Hepatocyte (in vitro differentiated cells): Measurements from ENCODE around the gene HEXD. TPM values are rescaled to one million over a fixed set of nuclear protein-coding genes. Genes with fewer than 3 reads are reported as not detected.

ENCODE experiments used
- DNase-seq: peaks from one replicate; pipeline ENCODE4 v3.0.0-alpha.2; 2016; ENCODE audit warnings: low spot score
- H2AFZ ChIP-seq: fragments of 200-600 bp; sonication (generic); 2 replicates; pipeline ENCODE4 v1.6.0; 2016; ENCODE audit warnings: antibody characterized with exemption, mild to moderate bottlenecking
- H3K27ac ChIP-seq: fragments of 200-600 bp; sonication (generic); 2 replicates; pipeline ENCODE4 v1.5.1; 2016; ENCODE audit warnings: mild to moderate bottlenecking
- H3K27me3 ChIP-seq: fragments of 200-600 bp; sonication (generic); 2 replicates; pipeline ENCODE4 v1.6.1; 2016
- H3K36me3 ChIP-seq: fragments of 200-600 bp; sonication (generic); replicated peaks from 2 replicates; pipeline ENCODE4 v1.5.1; 2016; ENCODE audit warnings: low read depth; ENCODE audit not compliant: insufficient read depth
- H3K4me1 ChIP-seq: fragments of 200-600 bp; sonication (generic); 2 replicates; pipeline ENCODE4 v1.5.1; 2016; ENCODE audit warnings: mild to moderate bottlenecking, moderate library complexity; ENCODE audit not compliant: insufficient read depth
- H3K4me2 ChIP-seq: fragments of 200-600 bp; sonication (generic); 2 replicates; pipeline ENCODE4 v1.6.0; 2016
- H3K4me3 ChIP-seq: fragments of 200-600 bp; sonication (generic); 2 replicates; pipeline ENCODE4 v1.5.1; 2016; ENCODE audit warnings: mild to moderate bottlenecking
- H3K79me2 ChIP-seq: fragments of 200-600 bp; sonication (generic); 2 replicates; pipeline ENCODE4 v1.6.0; 2017; ENCODE audit warnings: mild to moderate bottlenecking
- H3K9me2 ChIP-seq: fragments of 200-600 bp; sonication (generic); replicated peaks from 2 replicates; pipeline ENCODE4 v1.6.0; 2017; ENCODE audit warnings: mild to moderate bottlenecking; ENCODE audit not compliant: insufficient read depth
- H3K9me3 ChIP-seq: fragments of 200-600 bp; sonication (generic); 2 replicates; pipeline ENCODE4 v1.5.1; 2016; ENCODE audit warnings: low read depth, mild to moderate bottlenecking
- H4K20me1 ChIP-seq: fragments of 200-600 bp; sonication (generic); 2 replicates; pipeline ENCODE4 v1.6.0; 2016; ENCODE audit warnings: mild to moderate bottlenecking; ENCODE audit not compliant: insufficient read depth, poor library complexity, severe bottlenecking
- EZH2 ChIP-seq: fragments of 200-600 bp; sonication (generic); IDR thresholded peaks from 2 replicates; pipeline ENCODE4 v1.6.1; 2016; ENCODE audit warnings: antibody characterized with exemption, mild to moderate bottlenecking, borderline replicate concordance
- EZH2phosphoT487 ChIP-seq: fragments of 200-600 bp; sonication (generic); IDR thresholded peaks from one replicate; pipeline ENCODE4 v1.6.1; 2018; ENCODE audit warnings: antibody characterized with exemption, mild to moderate bottlenecking, low read depth, moderate library complexity; ENCODE audit not compliant: unreplicated experiment, severe bottlenecking
- WGBS: methylation state at CpG from one replicate; pipeline ENCODE4 v1.1.6; 2016; ENCODE audit warnings: low lambda C conversion rate; ENCODE audit errors: missing lambda C conversion rate; 5-methylcytosine and 5-hydroxymethylcytosine counted together
- polyA plus RNA-seq: library from polyadenylated mRNA; unstranded; fragments of >200 nt; fragmentation: Nextera tagmentation; extraction: Ambion mirVana; gene quantifications from 2 replicates; pipeline ENCODE4 v1.2.1, GENCODE V29; 2016
- total RNA-seq: library from RNA; depleted of rRNA; stranded (reverse); fragments of >200 nt; gene quantifications from 2 replicates; pipeline ENCODE4 v1.2.3, GENCODE V29; 2014
- TF ChIP-seq, protein P1 (sequence below): fragments of 200-600 bp; sonication (generic); IDR thresholded peaks from 2 replicates; pipeline ENCODE4 v1.5.1; 2016; ENCODE audit warnings: antibody characterized with exemption, mild to moderate bottlenecking; ENCODE audit not compliant: poor library complexity

The HEXD gene
- total and polyA plus RNA-seq, 2 experiments from 2014 or later, result 32.6 to 46.0 TPM

DNA sequence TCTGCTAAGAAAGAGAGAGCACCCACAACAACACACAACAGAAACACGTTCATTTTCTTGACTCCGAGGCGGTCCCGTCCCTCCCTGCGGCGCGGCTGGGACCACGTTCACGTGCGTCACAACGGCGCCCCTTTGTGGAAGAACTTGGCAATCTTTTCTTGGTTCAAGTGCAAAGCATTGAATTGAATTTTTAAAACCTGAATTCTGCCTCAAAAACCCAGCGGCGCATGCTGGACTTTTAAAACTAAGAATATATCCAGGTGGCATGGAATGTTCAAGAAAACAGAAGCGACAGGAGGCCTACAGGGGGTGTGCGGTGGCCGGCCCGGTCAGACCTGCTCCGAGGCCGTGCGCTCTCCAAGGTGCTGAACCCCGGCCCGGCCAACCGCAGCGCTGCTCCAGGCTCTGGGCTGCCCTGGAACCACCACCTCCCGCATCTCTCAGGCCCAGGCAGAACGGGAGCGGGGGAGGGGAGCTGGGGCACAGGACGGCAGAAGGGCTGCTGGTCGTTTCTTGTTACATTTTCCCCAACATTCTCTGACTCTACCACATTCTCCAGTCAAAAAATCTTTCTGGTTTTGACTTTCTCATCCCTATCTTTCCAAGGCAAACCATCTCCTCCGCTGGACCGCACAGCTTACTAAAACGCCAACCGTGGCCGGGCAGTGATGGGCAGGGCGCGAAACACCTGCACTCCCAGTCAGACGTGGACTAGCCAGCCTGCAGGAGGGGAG lies 3.4 kb upstream of the HEXD start:
- TF ChIP-seq, protein P1, sequence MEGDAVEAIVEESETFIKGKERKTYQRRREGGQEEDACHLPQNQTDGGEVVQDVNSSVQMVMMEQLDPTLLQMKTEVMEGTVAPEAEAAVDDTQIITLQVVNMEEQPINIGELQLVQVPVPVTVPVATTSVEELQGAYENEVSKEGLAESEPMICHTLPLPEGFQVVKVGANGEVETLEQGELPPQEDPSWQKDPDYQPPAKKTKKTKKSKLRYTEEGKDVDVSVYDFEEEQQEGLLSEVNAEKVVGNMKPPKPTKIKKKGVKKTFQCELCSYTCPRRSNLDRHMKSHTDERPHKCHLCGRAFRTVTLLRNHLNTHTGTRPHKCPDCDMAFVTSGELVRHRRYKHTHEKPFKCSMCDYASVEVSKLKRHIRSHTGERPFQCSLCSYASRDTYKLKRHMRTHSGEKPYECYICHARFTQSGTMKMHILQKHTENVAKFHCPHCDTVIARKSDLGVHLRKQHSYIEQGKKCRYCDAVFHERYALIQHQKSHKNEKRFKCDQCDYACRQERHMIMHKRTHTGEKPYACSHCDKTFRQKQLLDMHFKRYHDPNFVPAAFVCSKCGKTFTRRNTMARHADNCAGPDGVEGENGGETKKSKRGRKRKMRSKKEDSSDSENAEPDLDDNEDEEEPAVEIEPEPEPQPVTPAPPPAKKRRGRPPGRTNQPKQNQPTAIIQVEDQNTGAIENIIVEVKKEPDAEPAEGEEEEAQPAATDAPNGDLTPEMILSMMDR, result peak; percentile 96
- no peak for TF ChIP-seq EZH2phosphoT487
- Histone ChIP-seq H3K27me3 (no peaks in the 10 kb centered on the region), H3K36me3 (no peaks in the 10 kb centered on the region), H3K4me3 (no peak overlapping the region), H3K27ac (no peak overlapping the region), H3K79me2 (peaks cover 10% of the 10 kb centered on the region), H3K9me2 (no peaks in the 10 kb centered on the region), H3K9me3 (no peaks in the 10 kb centered on the region), H3K4me1 (peaks cover 11% of the 10 kb centered on the region), H3K4me2 (peak overlapping the region; percentile 48), H2AFZ (no peak overlapping the region), H4K20me1 (peaks cover 12% of the 10 kb centered on the region)
- WGBS, result 34% methylated on average over 37 of the region's 38 CpGs
- peak; percentile 89 for DNase-seq

- Histone ChIP-seq H3K27me3 (no peaks in the 10 kb centered on the region), H2AFZ (no peak overlapping the region), H3K9me2 (no peaks in the 10 kb centered on the region), H3K36me3 (no peaks in the 10 kb centered on the region), H3K9me3 (no peaks in the 10 kb centered on the region), H3K4me2 (no peak overlapping the region), H3K79me2 (peaks cover 13% of the 10 kb centered on the region), H3K27ac (no peak overlapping the region), H3K4me1 (peaks cover 11% of the 10 kb centered on the region), H4K20me1 (peaks cover 12% of the 10 kb centered on the region), H3K4me3 (no peak overlapping the region)
- TF ChIP-seq, protein P1, result no peak
- no peak for TF ChIP-seq EZH2
- TF ChIP-seq EZH2phosphoT487, result no peak
- no peak for DNase-seq
- 96% methylated on average over 24 of the region's 26 CpGs for WGBS
These were observed 2.8 kb upstream of the HEXD start for GRCh38 chr17:82415336-82415735.

GRCh38 chr17:82415786-82416185 lies 2.4 kb upstream of the HEXD start:
- no peak for DNase-seq
- H3K27me3 ChIP-seq, result no peaks in the 10 kb centered on the region
- WGBS, result 97% methylated on average over 9 of the region's 9 CpGs
- H3K4me3 ChIP-seq, result no peak overlapping the region
- H3K79me2 ChIP-seq, result peaks cover 13% of the 10 kb centered on the region
- no peak overlapping the region for H3K4me2 ChIP-seq
- no peaks in the 10 kb centered on the region for H3K9me3 ChIP-seq
- H3K9me2 ChIP-seq, result no peaks in the 10 kb centered on the region
- TF ChIP-seq, protein P1, result no peak
- TF ChIP-seq EZH2phosphoT487, result no peak
- no peak for TF ChIP-seq EZH2
- no peak overlapping the region for H3K27ac ChIP-seq
- H3K4me1 ChIP-seq, result peaks cover 11% of the 10 kb centered on the region
- no peak overlapping the region for H2AFZ ChIP-seq
- H4K20me1 ChIP-seq, result peaks cover 12% of the 10 kb centered on the region
- H3K36me3 ChIP-seq, result no peaks in the 10 kb centered on the region
